Stimulated activated CD8-positive, alpha-beta memory T cell treated with anti-CD3 and anti-CD28 coated beads, Interleukin-2, amount 100 ng/mL, for 48 hours (primary cell): Measurements from ENCODE around the gene DTL.

ENCODE experiments used
- DNase-seq, 2 donors: peaks; one replicate each; pipeline ENCODE4 v3.0.0-alpha.2; 2020; ENCODE audit warnings: low read depth in 2 of 2

DTL gene

GRCh38 chr1:212097360-212097759, 61.8 kb downstream of the DTL start:
- no peak for DNase-seq

GRCh38 chr1:212098310-212098709, 62.8 kb downstream of the DTL start:
- no peak for DNase-seq

GRCh38 chr1:212098771-212099170, 63.2 kb downstream of the DTL start:
- DNase-seq, result no peak

GRCh38 chr1:212101251-212101650, 65.7 kb downstream of the DTL start:
- no peak for DNase-seq

GRCh38 chr1:212101735-212102134, 66.2 kb downstream of the DTL start:
- no peak for DNase-seq

- DNase-seq, result no peak
Measured at GRCh38 chr1:212104586-212105325, 69.2 kb downstream of the DTL start.

GRCh38 chr1:212106286-212106792, 70.8 kb downstream of the DTL start:
- DNase-seq, result no peak

GRCh38 chr1:212107481-212107880, 71.9 kb downstream of the DTL start:
- DNase-seq, result no peak

GRCh38 chr1:212108187-212108586, 72.6 kb downstream of the DTL start:
- no peak for DNase-seq

GRCh38 chr1:212108981-212109380, 73.4 kb downstream of the DTL start:
- DNase-seq, result no peak

GRCh38 chr1:212109728-212110127, 74.2 kb downstream of the DTL start:
- DNase-seq, result no peak

GRCh38 chr1:212110617-212111016, 75.1 kb downstream of the DTL start:
- DNase-seq, result no peak

GRCh38 chr1:212111536-212111935, 76.0 kb downstream of the DTL start:
- no peak for DNase-seq

GRCh38 chr1:212113706-212114105, 78.2 kb downstream of the DTL start:
- no peak for DNase-seq

- no peak for DNase-seq
Measured at GRCh38 chr1:212118167-212118871, 82.8 kb downstream of the DTL start.

- no peak for DNase-seq
Measured at GRCh38 chr1:212118872-212119260, 83.3 kb downstream of the DTL start.

- no peak for DNase-seq
Measured at GRCh38 chr1:212119397-212119837, 83.9 kb downstream of the DTL start.

GRCh38 chr1:212119863-212120262, 84.3 kb downstream of the DTL start:
- DNase-seq, result no peak

- no peak for DNase-seq
Measured at GRCh38 chr1:212121779-212122178, 86.2 kb downstream of the DTL start.

- no peak for DNase-seq
Measured at GRCh38 chr1:212124690-212125582, 89.4 kb downstream of the DTL start.

GRCh38 chr1:212125654-212126053, 90.1 kb downstream of the DTL start:
- no peak for DNase-seq

- no peak for DNase-seq
Measured at GRCh38 chr1:212127221-212127620, 91.7 kb downstream of the DTL start.
